ENCODE data around the gene SGCE.

Gene SGCE

GRCh38 chr7:94620703-94621118, 35.2 kb downstream of the SGCE start:
- no peak for FAIRE-seq

- FAIRE-seq = no peak
These were observed 37.8 kb downstream of the SGCE start for GRCh38 chr7:94618126-94618525.

- FAIRE-seq = no peak
These were observed 39.1 kb downstream of the SGCE start for GRCh38 chr7:94616855-94617254.

- FAIRE-seq = no peak
These were observed 40.3 kb downstream of the SGCE start for GRCh38 chr7:94615666-94616065.

DNA sequence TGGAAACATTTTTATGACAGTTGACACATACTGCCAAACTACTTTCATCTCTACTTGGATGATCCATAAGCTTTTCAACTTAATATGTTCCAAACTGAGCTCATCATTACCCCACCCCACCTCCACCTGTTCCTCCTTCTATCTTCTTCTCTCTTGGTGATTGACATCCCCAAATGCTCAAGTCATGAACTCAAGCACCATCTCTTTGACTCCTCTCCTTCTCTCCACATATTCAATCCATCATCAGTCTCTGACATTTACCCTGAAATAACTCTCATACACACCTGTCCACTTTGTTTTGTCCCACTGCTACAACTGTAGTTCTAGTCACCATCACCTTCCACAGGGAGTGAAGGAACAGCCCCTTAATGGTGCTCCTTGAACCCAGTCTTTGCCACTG, 43.3 kb downstream of the SGCE start:
- no peak for FAIRE-seq

- FAIRE-seq = peak; percentile 74
These were observed 43.7 kb downstream of the SGCE start for GRCh38 chr7:94612253-94612652.

DNA sequence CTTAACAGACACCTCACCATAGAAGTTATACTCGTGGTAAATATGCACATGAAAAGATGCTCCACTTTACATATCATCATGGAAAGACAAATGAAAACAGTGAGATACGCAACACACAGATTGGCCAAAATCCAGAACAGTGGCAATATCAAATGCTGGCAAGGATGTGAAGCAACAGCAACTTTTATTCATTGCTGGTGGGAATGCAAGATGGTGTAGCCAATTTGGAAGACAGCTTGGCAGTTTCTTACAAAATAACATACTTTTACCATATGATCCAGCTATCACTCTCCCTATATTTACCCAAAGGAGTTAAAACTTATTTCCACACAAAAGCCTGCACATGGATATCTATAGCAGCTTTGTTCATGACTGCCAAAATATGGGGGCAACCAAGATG, 46.4 kb downstream of the SGCE start:
- FAIRE-seq = no peak

DNA sequence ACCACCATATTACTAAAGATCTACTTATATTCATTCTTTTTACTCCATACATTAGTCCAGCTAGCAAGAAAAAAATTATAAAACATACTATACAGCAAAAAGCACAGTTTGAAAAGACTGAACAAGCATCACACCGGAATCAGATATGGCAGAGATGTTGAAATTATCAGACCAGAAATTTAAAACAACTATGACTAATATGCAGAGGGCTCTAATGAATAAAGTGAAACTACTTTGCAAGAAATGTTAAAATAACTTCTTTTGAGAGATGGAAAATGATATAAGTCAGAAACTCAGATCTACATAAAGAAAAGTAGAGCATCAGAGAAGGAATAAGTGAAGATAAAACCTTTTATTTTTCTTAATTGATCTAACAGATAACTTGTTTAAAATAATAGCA, 50.9 kb downstream of the SGCE start:
- no peak for FAIRE-seq

GRCh38 chr7:94602181-94602580, 53.8 kb downstream of the SGCE start:
- FAIRE-seq = no peak

DNA sequence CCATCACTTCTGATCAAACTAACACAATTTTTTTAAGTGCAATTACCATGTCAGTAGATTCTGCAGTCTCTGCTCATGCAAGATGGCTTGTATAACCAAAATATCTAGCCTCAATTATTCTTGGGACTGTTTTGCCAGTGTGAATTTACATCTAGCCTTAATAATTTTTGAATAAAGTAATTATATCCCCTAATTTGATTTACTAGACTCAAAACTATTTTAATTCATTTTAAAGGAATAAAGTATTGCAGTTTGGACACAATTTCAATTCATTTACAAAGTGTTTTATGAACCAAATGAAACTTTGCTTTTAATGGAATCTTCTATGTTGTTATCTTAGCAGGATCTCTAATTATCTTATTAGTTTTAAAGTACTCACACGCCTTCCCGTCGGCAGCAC, 55.7 kb downstream of the SGCE start:
- no peak for FAIRE-seq

DNA sequence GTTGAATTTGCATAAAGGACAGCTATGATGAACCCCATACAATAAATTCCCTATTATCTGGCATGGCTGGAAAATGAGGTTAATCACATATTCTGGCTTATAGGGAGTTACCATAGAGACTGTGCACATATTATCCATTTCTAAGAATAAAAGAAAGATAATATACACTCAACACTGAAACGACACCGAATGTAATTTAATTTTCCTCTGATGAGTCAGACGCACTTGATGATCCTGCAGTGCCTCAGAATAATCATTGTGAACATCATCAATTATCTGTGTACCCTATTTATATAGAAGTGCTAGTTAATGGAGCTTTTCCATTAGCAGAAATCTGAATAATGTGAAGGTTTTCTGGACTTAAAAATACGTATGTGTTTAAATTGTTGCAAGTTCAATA, 60.2 kb downstream of the SGCE start:
- no peak for FAIRE-seq

GRCh38 chr7:94594882-94595281, 61.1 kb downstream of the SGCE start:
- no peak for FAIRE-seq

DNA sequence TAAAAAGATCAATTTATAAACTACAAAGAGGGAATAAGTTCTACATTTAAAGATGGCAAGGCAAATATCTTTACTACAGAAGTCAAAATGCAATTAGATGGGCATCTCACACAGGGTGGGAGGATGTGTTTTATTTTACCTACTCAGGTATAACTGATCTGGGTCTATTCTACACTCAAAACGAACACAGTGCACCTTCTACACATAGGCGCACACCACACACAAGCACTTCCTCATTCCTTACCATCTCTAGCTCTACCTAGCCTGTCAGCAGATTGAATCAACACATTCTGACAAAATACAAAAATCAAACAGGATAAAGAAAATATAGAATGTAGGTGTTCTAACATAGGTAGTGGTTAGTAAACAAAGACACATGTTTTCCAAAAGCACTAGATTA, 64.8 kb downstream of the SGCE start:
- FAIRE-seq = no peak

- no peak for FAIRE-seq
These were observed 65.3 kb downstream of the SGCE start for GRCh38 chr7:94590526-94591162.

DNA sequence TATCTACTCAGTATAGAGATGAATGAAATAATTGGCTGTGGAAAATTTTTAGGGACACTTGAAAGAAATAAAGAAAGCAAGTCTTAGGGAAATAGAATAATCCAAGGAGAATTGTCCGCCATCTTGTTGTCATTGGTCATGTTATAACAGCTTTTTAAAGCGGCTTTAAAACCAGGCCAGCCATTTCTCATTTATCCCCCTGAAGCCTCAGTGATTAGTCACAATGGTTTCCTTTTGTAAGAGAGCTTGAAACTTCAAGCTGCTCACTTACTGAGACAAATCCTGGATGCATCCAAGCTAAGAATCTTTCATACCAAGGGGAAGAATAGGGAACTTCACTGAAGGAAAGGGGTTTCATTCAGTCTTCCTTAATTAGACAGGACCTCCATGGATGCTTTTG, 67.9 kb downstream of the SGCE start:
- no peak for FAIRE-seq

DNA sequence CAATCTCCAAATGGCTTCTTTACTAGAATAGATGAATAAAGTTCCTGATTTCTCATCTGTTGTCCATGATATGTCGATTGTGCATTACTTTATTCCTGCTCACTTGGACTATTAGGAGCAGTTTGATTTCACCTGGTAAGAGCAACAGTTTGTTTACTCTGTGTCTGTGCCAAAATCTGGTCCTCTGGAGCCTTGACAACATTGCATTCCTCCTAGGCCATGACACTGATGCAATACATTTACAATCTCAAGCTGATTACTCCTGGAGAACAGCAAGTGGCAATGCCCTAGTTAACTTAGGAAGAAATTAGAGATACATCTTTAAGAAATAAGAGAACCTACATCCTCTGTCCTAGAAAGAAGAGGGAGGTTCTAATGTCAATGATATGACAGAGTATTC, 71.8 kb downstream of the SGCE start:
- FAIRE-seq = no peak

- no peak for FAIRE-seq
These were observed 75.3 kb downstream of the SGCE start for GRCh38 chr7:94580601-94581000.

DNA sequence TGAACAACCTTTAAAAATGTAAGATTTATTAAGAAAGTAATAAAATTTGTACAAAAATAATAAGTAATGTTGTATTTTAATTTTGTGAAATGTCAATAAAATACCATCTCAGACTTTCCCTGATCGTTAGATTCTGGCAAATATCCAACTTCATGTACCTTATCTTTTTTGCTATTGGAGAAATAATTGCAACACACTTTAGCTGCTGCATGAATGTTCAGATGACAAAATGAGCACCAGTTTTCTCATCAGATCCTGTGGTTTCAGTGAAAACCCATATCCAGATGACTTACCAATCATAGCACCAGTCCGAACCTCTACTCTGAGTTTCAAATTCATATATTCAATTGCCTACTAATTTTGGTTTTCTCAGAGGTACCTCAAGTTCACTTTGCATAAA, 76.5 kb downstream of the SGCE start:
- FAIRE-seq = peak; percentile 11

GRCh38 chr7:94578614-94579013, 77.3 kb downstream of the SGCE start:
- FAIRE-seq = no peak

DNA sequence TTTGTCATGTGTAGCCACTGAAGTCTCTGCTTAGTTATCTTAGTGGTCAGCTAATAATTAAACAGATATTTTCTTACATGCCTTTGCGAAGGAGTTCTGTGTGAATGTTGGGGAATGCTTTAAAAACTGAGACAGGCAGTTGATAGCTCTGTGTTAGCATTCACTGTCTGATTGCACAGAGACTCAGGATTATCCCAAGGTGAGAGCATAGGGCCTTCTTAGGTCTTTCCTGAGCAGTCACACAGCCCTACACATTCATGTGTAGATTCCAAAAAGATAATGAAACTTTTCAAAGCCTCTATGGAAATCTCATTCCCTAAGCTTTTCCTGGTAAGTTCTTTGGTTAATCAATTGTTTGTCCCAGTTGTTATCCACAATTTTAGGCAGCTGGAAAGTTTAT, 78.6 kb downstream of the SGCE start:
- no peak for FAIRE-seq

GRCh38 chr7:94576316-94576715, 79.6 kb downstream of the SGCE start:
- FAIRE-seq = no peak

GRCh38 chr7:94575646-94576045, 80.3 kb downstream of the SGCE start:
- FAIRE-seq = no peak

DNA sequence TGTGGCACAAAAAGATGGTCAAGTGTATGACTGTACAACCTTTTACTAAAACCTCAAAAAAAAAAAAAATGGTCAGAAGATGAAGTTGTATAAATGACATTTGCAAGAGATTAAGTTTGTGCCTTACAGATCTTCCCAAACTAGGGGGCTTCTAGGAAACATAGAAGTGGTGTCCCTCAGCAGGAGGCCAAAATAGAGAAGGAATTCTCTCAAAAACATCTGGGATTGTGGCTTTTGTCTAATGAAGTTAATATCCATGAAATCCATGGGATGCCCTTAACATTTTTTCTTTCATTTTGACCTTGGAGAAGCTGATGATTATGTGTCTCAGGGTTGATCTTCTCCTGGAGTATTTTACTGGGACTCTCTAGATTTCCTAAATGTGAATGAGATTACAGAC, 84.1 kb downstream of the SGCE start:
- FAIRE-seq = no peak

- no peak for FAIRE-seq
These were observed 88.5 kb downstream of the SGCE start for GRCh38 chr7:94567396-94567795.

DNA sequence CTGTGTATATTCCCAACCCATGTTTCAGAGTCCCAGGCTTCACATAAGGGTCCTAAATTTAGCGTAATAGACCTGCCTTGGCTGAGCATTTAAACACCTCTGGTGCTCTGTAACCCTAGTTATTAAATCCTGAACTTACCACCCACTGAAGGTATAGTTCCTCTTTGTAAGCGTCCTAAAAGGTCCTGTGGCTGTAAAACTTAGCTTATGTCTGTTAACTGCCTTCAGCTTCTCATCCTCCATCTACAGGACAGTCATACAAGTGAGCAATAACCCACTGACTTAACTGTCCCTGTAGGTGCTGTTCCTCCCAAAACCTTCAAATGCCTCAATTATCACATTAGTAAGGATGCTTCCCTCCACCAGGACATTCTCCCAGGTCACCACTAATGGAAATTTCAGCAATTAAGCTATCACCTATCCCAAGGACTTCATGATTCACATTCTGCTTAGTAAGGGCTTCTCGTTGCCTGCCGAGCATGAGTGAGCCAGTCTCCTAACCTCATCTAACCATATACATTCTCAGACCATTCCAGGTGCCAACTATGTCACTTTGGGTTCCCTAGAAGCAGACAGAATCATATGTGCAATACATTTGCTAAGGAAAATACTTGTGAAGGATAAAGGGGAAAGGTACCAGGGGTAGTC, 90.6 kb downstream of the SGCE start:
- FAIRE-seq = no peak
